Fibroblast of skin of left biceps (primary cell): ENCODE measurements around the gene TENM3.

Experiments used
- DNase-seq, 2 experiments: peaks; one replicate each; pipeline ENCODE4 v3.0.0-alpha.2; 2013; ENCODE audit warnings: low read depth in 2 of 2

TENM3 gene

GRCh38 chr4:182449930-182450439, 206.8 kb downstream of the TENM3 start:
- DNase-seq, result no peak

GRCh38 chr4:182451441-182451840, 208.2 kb downstream of the TENM3 start:
- no peak for DNase-seq

GRCh38 chr4:182453830-182454229, 210.6 kb downstream of the TENM3 start:
- DNase-seq, result no peak

DNA sequence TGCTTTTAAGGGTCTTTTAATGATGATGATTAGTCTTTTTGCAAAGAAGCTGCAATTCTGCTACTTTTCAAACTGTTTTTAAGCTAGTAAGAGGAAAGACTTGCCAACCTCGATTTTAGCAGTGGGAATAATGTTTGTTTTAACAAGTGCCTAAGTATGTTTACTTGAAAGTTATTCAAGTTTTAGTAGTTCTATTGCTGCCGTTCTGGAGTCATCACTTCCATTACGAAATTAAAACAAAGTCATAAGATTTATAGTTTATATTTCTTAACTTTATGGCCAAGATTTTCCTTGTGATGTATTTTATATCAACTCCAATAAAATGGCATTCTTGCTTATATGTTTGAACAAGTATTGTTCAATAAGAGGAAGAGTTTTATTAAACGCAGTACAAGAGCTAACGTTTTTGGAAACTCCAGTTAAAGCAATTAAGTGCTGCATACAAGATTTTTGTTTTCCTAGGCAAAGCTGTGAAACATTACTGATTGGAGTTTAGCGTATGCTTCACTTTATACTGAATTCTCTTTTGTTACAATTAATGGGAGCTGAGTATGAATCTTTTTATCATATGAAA, 211.3 kb downstream of the TENM3 start:
- no peak for DNase-seq

- no peak for DNase-seq
Observed at GRCh38 chr4:182465114-182465513, 221.9 kb downstream of the TENM3 start.

DNA sequence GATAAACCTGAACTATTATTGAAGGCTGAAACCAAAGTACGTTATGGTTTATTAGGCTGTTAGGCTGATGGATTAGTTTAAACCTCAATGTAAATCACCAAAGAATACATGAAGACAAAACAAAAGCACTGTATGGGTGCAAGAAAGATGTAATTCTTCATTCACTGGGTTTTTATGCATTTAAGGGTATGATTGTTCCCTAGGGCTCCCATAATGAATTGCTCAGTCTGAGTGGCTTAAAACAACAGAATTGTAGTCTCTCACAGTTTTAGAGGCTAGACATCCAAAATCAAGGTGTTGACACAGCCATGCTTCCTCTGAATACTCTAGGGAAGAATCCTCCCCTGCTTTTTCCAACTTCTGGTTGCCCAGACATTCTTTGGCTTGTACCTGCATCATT, 222.8 kb downstream of the TENM3 start:
- no peak for DNase-seq

- DNase-seq, result no peak
Observed at GRCh38 chr4:182470215-182470614, 227.0 kb downstream of the TENM3 start.

- DNase-seq, result no peak
Observed at GRCh38 chr4:182475539-182475938, 232.3 kb downstream of the TENM3 start.

- peak; percentile 21 for DNase-seq
Observed at GRCh38 chr4:182478475-182478874, 235.3 kb downstream of the TENM3 start.

DNA sequence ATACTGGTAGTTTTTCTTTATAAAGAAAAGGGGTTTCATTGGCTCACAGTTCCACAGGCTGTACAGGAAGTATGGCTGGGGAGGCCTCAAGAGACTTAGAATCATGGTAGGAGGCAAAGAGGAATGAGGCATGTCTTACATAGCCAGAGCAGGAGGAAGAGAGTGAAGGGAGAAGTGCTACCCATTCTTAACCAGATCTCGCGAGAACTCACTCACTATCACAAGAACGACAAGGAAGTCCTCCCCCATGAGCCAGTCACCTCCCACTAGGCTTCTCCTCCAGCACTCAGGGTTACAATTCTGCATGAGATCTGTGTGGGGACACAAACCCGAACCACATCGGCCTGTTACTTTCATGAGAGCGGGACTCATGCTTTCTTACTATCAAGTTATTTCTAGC, 240.5 kb downstream of the TENM3 start:
- DNase-seq, result no peak

- DNase-seq, result no peak
Observed at GRCh38 chr4:182486881-182487280, 243.7 kb downstream of the TENM3 start.

DNA sequence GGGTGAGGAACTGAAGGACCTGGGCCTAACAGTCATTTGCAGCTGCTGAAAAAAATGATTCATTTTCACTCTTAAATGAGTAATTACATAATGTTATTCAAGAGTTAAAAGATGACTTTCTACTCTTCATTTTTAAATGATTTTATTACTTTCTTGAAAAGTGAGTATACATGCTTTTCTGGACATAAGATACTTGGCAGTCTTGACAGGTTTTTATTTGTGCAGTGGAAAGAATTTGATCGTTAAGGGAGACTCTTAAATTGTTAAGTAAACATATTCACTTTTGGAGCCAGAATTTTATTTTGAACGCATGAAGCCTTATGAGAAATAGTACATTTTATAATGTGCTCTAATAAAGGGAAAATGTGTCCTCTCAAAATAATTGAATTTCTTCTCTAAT, 245.7 kb downstream of the TENM3 start:
- no peak for DNase-seq

- no peak for DNase-seq
Observed at GRCh38 chr4:182489607-182490006, 246.4 kb downstream of the TENM3 start.

GRCh38 chr4:182491719-182492118, 248.5 kb downstream of the TENM3 start:
- DNase-seq, result no peak

DNA sequence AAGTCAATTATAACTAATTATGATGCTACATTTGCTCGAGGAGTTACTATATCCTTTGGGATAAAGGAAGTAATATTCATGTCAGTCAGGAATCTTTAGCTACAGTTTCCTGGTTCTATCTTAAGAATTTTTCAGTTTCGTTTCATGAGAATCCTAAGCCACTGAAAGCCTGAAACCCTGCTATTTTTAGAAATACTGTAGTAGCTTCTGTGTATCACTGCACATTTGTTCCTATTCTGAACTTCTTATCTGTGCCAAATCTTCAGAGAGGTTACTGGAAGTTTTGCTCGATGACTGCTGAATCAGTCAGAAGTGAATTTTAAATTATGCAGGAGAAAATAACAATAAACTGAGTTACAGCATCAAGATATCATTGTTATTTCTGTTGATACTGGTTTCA, 249.2 kb downstream of the TENM3 start:
- DNase-seq, result peak; percentile 54 to 60

GRCh38 chr4:182493377-182493776, 250.2 kb downstream of the TENM3 start:
- no peak for DNase-seq

GRCh38 chr4:182494103-182494502, 250.9 kb downstream of the TENM3 start:
- no peak for DNase-seq

DNA sequence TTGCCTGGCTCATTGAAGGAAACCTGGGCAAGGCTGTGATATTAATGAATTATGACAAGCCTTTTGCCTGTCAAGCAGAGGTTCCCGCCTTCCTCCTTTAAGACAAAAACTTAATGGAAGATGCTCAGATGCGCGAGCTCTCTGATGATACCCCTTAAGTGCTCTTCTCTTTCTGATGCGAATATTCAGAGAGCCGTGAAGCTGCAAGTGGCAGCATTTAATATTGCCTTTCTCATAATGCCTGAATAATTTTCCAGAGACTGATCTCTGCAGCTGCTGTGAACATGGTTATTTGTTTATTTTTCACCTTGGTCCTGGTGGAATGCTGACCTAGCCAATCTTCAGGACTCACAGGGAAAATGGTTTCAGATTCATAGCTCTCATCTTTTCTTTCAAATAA, 251.8 kb downstream of the TENM3 start:
- no peak for DNase-seq

GRCh38 chr4:182495645-182496385, 252.6 kb downstream of the TENM3 start:
- no peak for DNase-seq

GRCh38 chr4:182496408-182496807, 253.2 kb downstream of the TENM3 start:
- no peak for DNase-seq

DNA sequence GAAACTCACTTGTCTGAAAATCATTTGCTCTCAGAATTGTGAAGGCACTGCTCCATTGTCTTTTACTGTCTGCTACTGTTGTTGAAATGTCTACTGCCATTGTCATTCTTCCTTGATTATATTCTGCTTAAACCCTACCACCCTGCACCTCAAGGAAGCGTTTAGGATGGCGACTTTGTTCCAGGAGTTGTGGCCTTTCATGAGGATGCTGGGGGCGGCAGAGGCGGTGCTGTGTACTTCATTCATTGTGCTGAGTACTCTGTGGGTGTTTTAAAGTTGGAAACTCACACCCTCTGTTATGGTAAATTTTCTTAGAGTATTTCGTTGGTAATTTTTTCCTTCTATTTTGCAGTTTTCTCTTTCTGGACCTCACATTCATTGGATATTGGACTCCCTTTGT, 258.9 kb downstream of the TENM3 start:
- no peak for DNase-seq

DNA sequence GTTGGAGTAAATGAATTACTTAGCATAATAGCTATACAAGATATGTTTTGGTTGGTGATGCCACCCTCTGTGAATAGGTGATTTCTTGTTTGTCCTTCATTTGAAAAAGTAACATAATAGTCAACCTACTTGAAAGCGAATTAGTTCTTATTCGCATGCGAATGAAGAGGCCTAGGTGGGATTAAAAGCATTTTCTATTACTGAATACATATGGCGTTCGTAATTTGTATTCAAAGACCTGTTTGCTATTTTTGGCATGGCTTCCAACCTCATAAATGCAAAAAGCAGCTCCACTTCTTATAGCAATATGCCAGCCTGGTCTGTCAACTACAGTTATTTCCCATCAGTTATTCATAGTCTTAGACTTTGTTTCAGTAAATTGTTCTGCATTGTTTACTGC, 261.3 kb downstream of the TENM3 start:
- no peak for DNase-seq

DNA sequence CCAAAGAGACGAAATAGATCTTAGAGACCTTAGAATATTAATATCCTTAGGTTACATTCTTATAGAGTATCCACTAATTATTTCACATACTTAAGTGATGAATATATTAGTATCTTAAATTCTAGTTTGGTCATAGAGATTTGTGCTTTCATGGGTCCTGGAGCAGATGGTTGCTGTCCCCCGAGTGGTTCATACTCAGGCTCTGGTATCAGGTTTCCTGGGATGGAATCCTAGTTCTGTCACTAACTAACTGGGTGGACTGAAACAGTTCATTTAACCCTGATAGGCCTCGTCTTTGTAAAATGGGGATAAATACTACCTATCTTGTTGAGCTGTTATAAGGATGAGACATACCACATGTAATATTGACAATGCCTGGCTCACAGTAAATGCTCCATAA, 264.6 kb downstream of the TENM3 start:
- no peak for DNase-seq

- no peak for DNase-seq
Observed at GRCh38 chr4:182510836-182511235, 267.6 kb downstream of the TENM3 start.
